Tibial artery (tissue), 4 donors: ENCODE results near the gene FBXO41.

Source experiments
- DNase-seq, 2 donors: peaks; one replicate each; pipeline ENCODE4 v3.0.0-alpha.2; 2019
- H3K27ac ChIP-seq, 2 donors: fragments of 200-600 bp; sonication (generic) in 1 of 2; 1 replicate in 1 of 2; 2 replicates in 1 of 2; pipeline ENCODE4 v1.5.1; 2018 to 2019; ENCODE audit warnings: mild to moderate bottlenecking in 1 of 2
- H3K27me3 ChIP-seq, 2 donors: fragments of 200-600 bp; sonication (generic) in 1 of 2; one replicate each; pipeline versions ENCODE4 v1.5.1 to v1.6.0; 2016 to 2019
- H3K36me3 ChIP-seq, 3 donors: fragments of 200-600 bp; sonication (generic) in 2 of 3; one replicate each; pipeline ENCODE4 v1.5.1; 2016 to 2019; ENCODE audit warnings: mild to moderate bottlenecking in 2 of 3
- H3K4me1 ChIP-seq, 4 donors: fragments of 200-600 bp; sonication (generic) in 2 of 4; 1 replicate in 3 of 4; 2 replicates in 1 of 4; pipeline ENCODE4 v1.5.1; 2016 to 2019
- H3K4me3 ChIP-seq, 2 donors: fragments of 200-600 bp; sonication (generic) in 1 of 2; 1 replicate in 1 of 2; 2 replicates in 1 of 2; pipeline ENCODE4 v1.5.1; 2018 to 2019; ENCODE audit warnings: mild to moderate bottlenecking in 2 of 2
- H3K9me3 ChIP-seq, 3 donors: fragments of 200-600 bp; sonication (generic) in 1 of 3; one replicate each; pipeline ENCODE4 v1.5.1; 2016 to 2019
- intact Hi-C: fragments of 100-400 bp; cut with DNase I; formaldehyde crosslinking; loops from one replicate; pipeline ENCODE4 v1.15.0; 2023; ENCODE audit warnings: low total_unique reads
- TF ChIP-seq, protein P1 (sequence below), 2 experiments: fragments of 200-600 bp in 1 of 2; fragments of 450-650 bp in 1 of 2; IDR thresholded peaks; one replicate each; pipeline ENCODE4 v1.5.1; 2017 to 2019; ENCODE audit warnings: antibody characterized with exemption in 2 of 2, mild to moderate bottlenecking in 1 of 2, moderate library complexity in 1 of 2

FBXO41 gene

DNA sequence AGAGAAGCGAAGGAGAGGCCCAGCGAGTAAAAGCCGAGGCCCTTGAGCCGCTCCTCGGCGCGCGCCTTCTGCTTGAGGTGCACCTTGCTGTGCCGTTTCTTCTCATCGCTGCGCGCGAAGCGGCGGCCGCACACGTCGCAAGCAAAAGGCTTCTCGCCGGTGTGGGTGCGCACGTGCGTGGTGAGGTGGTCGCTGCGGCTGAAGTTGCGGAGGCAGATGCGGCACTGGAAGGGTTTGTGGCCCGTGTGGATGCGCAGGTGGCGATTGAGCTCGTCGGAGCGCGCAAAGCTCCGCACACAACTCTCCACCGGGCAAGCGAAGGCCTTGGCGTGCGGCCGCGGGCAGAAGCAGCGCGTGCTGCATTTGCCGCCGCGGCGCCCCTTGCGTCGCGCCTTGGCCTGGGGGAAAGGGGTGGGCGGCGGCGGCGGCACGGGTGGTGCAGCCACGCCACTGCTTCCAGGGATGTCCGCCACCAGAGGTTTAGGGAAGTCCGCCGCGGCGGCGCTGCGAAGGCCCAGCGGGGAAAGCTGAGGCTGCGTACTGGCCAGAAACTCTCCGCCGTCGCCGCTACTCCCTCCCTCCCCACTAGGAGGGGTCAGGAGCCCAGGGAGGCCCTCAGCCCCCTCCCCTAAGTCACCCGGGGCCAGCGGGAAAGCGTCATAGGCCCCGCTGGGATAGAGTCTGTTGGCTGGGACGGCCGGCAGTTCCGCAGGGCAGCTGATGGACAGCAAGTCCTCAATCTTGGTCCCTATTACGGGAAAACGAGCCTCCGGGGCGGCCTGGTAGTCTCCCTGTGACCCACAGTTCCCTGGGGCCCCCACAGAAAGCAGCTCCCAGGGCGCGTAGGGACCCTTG is 7.4 kb upstream of the FBXO41 start:
- intact Hi-C loops, result no loop called here
- H3K4me1 ChIP-seq, result peaks cover 0 to 27% (median 16%) of the 10 kb centered on the region in 4 donors
- H3K9me3 ChIP-seq, result no peaks in the 10 kb centered on the region
- H3K27me3 ChIP-seq, result peaks cover 0 to 89% of the 10 kb centered on the region in 2 donors
- no peaks in the 10 kb centered on the region for H3K36me3 ChIP-seq
- no peak for DNase-seq
- H3K27ac ChIP-seq, result no peak overlapping the region
- peak overlapping the region in 1 of 2 donors; percentile 1 for H3K4me3 ChIP-seq
- TF ChIP-seq, protein P1, sequence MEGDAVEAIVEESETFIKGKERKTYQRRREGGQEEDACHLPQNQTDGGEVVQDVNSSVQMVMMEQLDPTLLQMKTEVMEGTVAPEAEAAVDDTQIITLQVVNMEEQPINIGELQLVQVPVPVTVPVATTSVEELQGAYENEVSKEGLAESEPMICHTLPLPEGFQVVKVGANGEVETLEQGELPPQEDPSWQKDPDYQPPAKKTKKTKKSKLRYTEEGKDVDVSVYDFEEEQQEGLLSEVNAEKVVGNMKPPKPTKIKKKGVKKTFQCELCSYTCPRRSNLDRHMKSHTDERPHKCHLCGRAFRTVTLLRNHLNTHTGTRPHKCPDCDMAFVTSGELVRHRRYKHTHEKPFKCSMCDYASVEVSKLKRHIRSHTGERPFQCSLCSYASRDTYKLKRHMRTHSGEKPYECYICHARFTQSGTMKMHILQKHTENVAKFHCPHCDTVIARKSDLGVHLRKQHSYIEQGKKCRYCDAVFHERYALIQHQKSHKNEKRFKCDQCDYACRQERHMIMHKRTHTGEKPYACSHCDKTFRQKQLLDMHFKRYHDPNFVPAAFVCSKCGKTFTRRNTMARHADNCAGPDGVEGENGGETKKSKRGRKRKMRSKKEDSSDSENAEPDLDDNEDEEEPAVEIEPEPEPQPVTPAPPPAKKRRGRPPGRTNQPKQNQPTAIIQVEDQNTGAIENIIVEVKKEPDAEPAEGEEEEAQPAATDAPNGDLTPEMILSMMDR (IDR thresholded peaks at IDR 0.05), result no peak

DNA sequence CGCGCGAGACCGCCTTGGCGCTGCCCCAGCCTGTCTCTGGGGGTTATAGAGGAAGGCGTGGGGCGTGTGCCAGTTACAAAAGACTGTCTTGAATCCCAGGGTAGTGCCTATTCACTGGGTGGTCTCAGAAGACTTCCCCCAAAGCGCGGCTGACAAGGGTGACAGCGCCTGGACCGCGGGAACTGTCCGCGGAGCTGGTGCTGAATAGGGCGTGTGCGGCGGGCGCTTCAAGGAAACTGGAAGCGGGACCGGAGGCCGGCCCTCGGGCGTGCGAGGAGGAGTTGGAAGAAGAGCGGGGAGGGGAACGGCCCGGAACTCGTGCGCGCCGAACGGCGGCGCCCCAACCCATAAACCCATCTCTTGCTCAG is 6.8 kb upstream of the FBXO41 start:
- Histone ChIP-seq H3K4me1 (peaks cover 0 to 27% (median 16%) of the 10 kb centered on the region in 4 donors), H3K4me3 (peak overlapping the region in 1 of 2 donors; percentile 1), H3K9me3 (no peaks in the 10 kb centered on the region), H3K36me3 (no peaks in the 10 kb centered on the region), H3K27ac (no peak overlapping the region), H3K27me3 (peaks cover 0 to 94% of the 10 kb centered on the region in 2 donors)
- peak in 1 of 2 donors; percentile 69 for DNase-seq
- intact Hi-C loops, result no loop called here
- TF ChIP-seq, protein P1 (IDR thresholded peaks at IDR 0.05), result no peak

DNA sequence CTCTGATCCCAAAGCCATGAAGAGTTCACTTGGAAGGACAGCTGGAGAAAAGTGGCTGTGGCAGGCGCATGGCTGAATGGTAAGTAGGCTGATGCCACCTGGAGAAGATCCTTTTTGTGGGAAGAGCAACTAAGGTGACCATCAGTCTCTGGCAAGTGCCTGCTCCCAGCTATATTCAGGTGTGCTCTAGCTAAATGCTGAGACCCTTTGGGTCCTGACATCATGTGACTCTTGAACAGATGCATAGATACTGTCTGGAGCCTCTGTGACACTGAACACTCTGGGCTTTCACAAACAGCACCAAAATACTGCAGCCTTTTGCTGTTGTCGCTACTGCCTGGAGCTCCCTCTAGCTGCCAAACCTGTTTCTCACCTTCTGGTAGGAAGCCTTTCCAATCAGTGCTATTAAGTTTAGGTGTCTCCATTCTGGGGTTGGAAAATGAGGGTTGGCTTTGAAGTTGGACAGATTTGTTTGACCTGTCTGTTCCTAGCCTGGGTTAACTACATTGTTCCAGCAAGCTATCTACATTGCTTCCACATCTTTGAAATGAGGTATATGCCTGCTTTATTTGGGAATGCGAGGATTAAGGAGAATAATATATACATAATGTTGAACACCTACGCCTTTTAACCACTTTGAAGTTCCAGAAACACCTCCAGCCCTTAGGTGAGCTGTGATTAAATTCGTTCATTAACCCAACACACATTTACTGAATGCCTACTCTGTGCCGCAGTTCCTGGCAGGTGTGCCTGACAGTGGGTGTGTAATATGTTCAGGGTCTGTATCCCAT is 6.0 kb upstream of the FBXO41 start:
- DNase-seq, result no peak
- Histone ChIP-seq H3K27me3 (peaks cover 0 to 94% of the 10 kb centered on the region in 2 donors), H3K9me3 (no peaks in the 10 kb centered on the region), H3K27ac (no peak overlapping the region), H3K36me3 (no peaks in the 10 kb centered on the region), H3K4me1 (peaks cover 0 to 27% (median 16%) of the 10 kb centered on the region in 4 donors), H3K4me3 (no peak overlapping the region)
- intact Hi-C loops, result no loop called here
- TF ChIP-seq, protein P1 (IDR thresholded peaks at IDR 0.05), result no peak

DNA sequence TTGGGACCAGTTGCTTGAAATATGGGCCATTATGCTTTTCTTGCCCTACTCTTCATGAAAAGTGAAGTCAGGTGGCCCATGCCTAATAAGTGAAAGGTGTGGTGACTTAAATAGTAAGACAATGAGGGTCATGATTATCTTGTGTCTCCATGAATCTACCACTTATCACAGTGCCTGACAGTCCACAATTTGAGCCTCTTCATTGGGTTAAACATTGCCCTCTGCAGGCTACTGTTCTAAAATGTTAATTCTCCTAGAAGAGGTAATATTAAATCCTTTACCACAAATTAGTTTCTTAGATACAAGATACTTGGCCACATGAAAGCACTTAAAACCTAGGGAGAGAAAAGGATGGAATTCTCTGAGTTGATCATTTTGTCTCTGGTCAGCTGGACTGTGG is 5.0 kb upstream of the FBXO41 start:
- Histone ChIP-seq H3K9me3 (no peaks in the 10 kb centered on the region), H3K27me3 (peaks cover 0 to 94% of the 10 kb centered on the region in 2 donors), H3K36me3 (no peaks in the 10 kb centered on the region), H3K27ac (no peak overlapping the region), H3K4me1 (peaks cover 0 to 36% (median 25%) of the 10 kb centered on the region in 4 donors), H3K4me3 (no peak overlapping the region)
- TF ChIP-seq, protein P1 (IDR thresholded peaks at IDR 0.05), result no peak
- intact Hi-C loops, result no loop called here
- no peak for DNase-seq

DNA sequence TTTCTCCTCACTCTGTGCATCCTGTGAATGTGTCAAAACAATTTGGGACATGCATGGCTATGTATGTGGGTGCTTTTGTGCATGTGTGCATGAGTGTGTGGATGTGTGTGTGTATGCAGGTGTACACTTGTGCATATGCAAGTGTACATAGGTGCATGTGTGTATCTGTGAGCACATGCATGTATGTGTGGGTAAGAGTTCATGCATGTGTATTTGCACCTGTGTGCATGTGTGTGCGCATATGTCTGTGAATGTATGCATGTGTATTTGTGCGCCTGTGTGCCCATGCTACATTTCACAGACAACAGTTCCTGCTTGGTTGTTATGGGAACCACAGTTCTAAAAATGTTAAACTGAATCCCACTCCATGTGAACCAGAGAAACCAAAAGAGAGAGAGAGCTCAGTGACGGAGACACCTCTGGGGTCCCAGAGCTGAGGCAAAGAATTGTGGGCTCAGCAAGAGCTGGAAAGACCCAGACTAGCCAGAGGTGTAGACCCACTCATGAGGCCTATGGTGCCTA is 1.9 kb upstream of the FBXO41 start:
- no peak overlapping the region for H3K27ac ChIP-seq
- TF ChIP-seq, protein P1 (IDR thresholded peaks at IDR 0.05), result no peak
- H3K9me3 ChIP-seq, result no peaks in the 10 kb centered on the region
- peaks cover 0 to 72% of the 10 kb centered on the region in 2 donors for H3K27me3 ChIP-seq
- no peak for DNase-seq
- peaks cover 0 to 21% (median 18%) of the 10 kb centered on the region in 4 donors for H3K4me1 ChIP-seq
- intact Hi-C loops, result no loop called here
- H3K4me3 ChIP-seq, result no peak overlapping the region
- no peaks in the 10 kb centered on the region for H3K36me3 ChIP-seq
